Right forelimb (tissue), 1 donor: ENCODE data around the gene WDR55.
"Not testable (repeated sequence)": the region's sequence is repeated elsewhere in the genome, so short reads cannot be mapped to it uniquely, and the experiment has no call there.

ENCODE experiments used
- DNase-seq: peaks from one replicate; pipeline ENCODE4 v3.0.0-alpha.2; 2018

Gene WDR55

DNA sequence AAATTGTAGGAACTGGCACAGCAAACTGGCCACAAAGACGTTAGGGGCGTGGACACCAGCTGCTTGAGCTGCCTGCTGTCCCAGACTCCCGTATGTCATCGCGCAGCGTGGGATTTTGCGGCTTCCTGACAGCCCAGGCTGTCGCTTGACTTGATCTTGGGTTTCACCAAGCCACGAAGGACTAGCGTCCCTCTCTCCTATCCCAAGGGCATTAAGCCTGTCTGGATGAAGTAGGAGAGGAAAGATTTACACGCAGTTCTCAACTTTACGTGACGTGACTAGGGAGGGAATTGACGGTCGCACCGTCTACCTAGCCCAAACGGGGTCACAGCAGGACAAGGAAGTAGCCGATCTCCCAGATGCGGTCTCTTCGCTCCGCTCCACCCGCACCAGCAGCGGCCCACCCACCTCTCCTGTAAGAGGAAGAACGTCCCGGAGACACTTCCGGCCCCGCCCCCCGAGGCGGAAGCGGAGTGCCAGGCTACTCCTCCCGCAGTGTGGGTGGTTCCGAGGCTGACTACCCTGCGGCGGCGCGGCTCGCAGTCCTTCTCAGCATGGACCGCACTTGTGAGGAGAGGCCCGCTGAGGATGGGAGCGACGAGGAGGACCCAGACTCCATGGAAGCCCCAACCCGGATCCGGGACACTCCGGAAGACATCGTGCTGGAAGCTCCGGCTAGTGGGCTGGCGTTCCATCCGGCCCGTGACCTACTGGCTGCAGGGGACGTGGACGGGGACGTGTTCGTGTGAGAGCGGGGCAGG, at the start of gene WDR55:
TSS of gene WDR55 (plus strand) at position 546 of the 761 bp plus-strand sequence. CDS start at position 555, 9 bp downstream.
- DNase-seq: peak; percentile 96

GRCh38 chr5:140622301-140622700, 42.4 kb upstream of the WDR55 start:
- DNase-seq: no peak

DNA sequence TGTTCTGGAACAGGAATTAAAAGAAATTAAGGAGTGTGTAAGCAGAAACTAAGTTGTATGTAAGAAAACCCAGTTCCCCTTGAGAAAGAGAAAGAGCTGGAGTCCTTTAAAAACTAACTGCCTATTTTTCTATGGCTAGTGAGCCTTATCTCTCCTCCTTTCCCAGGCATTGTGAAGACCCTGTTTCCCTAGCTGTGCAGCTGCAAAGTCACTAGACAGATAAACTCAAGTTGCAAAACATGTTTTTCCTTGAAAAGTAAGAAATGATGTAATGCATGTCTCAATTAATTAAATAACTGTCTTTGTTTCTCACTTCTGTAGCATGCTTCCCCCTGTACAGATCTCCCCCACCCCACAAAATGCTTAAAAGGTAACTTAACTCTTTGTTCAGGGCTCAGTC, 41.6 kb upstream of the WDR55 start:
- not testable (repeated sequence) for DNase-seq

GRCh38 chr5:140624886-140625285, 39.8 kb upstream of the WDR55 start:
- not testable (repeated sequence) for DNase-seq

- DNase-seq: no peak
These were observed 36.7 kb upstream of the WDR55 start for GRCh38 chr5:140627972-140628371.

GRCh38 chr5:140628711-140629110, 36.0 kb upstream of the WDR55 start:
- DNase-seq: no peak

- no peak for DNase-seq
These were observed 34.2 kb upstream of the WDR55 start for GRCh38 chr5:140630292-140631035.

GRCh38 chr5:140631036-140631417, 33.7 kb upstream of the WDR55 start:
- no peak for DNase-seq

DNA sequence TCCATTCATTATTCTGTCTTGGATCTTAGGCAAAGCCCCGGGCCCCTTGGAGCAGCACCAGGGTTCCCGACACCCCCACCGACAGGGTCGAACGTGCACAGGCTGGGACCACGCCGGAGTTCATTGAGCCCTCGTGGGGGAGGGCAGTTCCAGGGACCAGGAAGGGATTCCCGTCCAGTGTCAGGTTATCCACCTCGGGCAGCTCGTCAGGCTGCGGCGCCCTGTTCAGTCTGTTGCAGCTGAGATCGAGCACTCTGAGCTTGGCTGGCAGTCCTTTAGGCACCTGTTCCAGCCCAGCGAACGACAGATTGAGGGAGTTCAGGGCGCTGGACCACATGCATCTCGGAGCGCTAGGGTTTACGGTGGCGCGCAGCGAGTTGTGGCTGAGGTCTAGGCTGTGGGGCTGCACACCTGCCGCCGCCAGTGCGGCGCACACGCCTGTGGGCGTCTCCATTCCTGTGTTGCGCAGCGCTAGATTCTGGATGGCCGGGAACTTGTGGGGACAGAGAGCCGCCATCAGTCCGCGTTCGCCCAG, 32.8 kb upstream of the WDR55 start:
- DNase-seq: no peak

DNA sequence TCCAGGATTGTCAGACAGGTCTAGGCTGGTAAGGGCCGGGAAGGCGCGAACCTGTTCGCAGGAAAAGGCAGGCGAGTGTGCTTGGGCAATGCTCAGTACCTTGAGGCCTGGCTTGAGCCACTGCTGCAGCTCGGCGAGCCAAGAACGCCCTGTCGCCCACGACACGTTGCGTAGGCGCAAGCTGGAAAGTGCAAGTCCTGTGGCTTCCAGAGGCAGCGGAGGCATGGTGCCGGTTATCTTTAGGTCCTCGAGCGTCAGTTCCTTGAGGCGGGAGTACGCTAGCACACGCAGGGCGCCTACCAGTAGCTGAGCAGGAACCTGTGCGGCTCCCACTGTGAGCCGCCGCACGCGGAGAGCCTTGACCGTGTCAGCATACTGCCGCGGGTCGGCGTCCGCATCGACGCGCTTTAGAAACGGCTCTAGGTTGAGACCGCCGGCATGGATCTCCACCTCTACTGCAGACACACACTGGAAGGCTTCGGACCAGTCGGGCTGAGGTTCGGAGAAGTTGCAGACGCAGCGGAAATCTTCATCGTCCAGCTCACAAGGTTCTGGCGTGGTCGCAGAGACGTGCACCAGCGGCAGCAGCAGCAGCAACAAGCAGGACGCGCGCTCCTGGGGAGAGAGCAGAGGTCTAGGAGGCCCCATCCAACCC, 32.2 kb upstream of the WDR55 start:
- DNase-seq: peak; percentile 61

GRCh38 chr5:140633021-140633471, 31.7 kb upstream of the WDR55 start, which contains the start of gene CD14:
CD14 (minus strand) TSS chr5:140633175; CDS start chr5:140633071, 104 bp downstream.
- DNase-seq: no peak

DNA sequence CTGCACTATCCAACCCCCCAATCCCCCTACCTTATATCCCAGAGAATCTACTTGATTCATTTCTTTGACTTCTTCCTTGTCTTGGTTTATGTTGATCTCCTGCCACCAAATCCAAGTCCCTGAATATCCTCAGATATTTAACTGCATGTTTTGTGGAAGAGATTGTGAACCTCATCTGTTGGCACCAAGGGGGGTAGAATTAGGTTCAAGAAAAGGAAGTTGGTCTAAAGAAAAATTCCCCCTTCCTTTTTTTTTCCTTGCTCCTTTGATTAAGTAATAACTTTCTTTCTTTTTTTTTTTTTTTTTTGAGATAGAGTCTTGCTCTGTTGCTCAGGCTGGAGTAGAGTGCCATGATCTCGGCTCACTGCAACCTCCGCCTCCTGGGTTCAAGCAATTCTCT, 31.2 kb upstream of the WDR55 start:
- no peak for DNase-seq

GRCh38 chr5:140634103-140634502, 30.6 kb upstream of the WDR55 start:
- no peak for DNase-seq

DNA sequence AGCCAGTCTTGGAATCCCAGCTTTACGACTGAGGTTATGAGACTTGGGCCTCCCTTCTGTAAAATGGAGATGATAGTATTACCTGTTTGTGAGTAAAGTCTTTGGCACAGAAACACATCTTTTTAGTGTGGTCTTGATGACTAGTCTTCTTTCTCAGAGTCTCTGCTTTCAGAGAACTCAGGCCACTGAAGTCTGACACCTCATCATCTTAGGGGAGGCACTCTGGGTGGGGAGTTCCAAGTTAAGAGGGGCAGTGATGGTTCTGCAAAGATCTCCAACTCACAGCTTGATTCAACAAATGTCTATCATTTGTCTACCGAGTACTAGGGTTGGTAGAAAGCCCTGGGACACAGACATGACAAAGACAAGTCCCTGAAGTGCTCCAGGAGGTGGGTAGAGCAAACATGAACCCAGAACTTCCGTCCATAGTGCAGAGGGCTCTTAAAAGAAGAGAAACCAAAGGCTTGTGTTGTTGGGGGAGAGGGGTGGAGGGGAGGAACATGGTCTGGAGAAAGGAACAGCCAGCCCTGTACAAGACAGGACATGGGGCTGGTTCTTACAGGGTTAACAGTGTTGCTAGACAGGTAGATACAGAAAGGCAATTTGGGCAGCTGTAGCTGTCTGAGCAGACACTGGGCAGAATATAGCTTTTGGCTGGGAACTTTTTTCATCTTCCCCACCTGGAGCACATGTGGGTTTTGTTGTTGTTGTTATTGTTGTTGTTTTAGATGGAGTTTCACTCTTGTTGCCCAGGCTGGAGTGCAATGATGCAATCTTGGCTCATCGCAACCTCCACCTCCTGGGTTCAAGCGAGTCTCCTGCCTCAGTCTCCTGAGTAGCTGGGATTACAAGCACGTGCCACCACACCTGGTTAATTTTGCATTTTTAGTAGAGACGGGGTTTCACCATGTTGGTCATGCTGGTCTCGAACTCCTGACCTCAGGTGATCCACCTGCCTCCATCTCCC, 29.1 kb upstream of the WDR55 start:
- DNase-seq: no peak

DNA sequence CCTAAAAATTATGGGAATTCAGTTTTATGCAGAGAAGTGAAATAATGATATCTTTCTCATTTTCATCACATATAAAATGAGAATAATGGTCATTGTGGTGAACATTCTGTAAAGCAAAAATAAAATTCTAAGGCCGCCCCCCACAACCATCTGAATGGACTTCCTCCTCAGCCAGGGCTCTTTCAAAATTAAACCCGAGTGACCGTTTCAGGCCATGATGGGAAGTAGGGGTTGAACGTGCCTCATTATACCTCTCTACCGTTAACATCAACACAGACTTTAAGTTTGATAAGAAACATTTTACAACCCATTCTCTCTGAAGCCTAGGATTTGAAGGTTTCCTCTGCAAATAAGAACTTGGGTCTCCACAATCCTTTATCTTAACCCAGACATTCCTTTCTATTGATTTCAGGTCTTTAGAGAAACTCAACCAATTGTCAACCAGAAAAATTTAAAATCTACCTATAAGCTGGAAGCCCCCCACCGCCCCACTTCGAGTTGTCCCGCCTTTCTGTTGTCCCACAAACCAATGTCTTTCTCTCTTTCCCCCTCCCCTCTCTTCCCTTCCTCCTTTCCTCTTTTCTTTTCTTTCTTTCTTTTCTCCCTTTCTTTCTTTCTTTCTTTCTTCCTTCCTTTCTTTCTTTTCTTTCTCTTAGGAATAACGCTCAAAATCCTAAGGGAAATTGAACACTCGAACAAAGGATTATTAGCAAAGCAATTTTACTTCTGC, 27.2 kb upstream of the WDR55 start:
- no peak for DNase-seq

GRCh38 chr5:140638898-140639147, 25.9 kb upstream of the WDR55 start:
- not testable (repeated sequence) for DNase-seq

- DNase-seq: peak; percentile 96
These were observed 25.3 kb upstream of the WDR55 start, which contains the start of gene TMCO6 for GRCh38 chr5:140639148-140639981. TMCO6 (plus strand) TSS chr5:140639451; CDS start chr5:140639528, 77 bp downstream.

DNA sequence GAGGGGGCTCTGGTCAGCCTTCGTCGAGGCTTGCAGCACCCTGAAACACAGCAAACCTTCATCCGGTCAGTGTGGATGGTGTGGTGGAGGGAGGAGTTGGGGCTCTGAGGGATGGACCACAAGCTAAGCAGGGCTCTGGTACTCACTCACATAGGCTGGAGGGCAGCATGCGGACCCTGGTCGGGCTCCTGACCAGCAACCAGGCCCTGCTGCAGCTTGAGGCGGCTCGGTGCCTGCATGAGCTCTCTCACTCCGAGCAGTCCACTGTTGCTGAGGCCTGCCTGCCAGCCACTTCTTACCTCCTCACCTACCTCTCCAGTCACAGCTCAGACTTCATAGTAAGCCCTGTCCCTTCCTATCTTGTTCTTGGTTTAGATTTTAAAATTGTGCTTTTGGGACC, 23.0 kb upstream of the WDR55 start:
- no peak for DNase-seq

- DNase-seq: no peak
These were observed 22.0 kb upstream of the WDR55 start for GRCh38 chr5:140642718-140643117.

GRCh38 chr5:140647042-140647419, 17.7 kb upstream of the WDR55 start:
- DNase-seq: no peak

- no peak for DNase-seq
These were observed 5.8 kb upstream of the WDR55 start for GRCh38 chr5:140658870-140659269.
